Retina (tissue), 1 donor: ENCODE results near the gene B9D1.

Experiments
- DNase-seq: peaks from one replicate; pipeline ENCODE4 v3.0.0-alpha.2; 2016

The B9D1 gene

GRCh38 chr17:19301274-19301951, 61.1 kb downstream of the B9D1 start:
- DNase-seq = no peak

- no peak for DNase-seq
Measured at GRCh38 chr17:19299866-19300265, 62.7 kb downstream of the B9D1 start.

GRCh38 chr17:19299214-19299747, 63.2 kb downstream of the B9D1 start:
- DNase-seq = no peak

DNA sequence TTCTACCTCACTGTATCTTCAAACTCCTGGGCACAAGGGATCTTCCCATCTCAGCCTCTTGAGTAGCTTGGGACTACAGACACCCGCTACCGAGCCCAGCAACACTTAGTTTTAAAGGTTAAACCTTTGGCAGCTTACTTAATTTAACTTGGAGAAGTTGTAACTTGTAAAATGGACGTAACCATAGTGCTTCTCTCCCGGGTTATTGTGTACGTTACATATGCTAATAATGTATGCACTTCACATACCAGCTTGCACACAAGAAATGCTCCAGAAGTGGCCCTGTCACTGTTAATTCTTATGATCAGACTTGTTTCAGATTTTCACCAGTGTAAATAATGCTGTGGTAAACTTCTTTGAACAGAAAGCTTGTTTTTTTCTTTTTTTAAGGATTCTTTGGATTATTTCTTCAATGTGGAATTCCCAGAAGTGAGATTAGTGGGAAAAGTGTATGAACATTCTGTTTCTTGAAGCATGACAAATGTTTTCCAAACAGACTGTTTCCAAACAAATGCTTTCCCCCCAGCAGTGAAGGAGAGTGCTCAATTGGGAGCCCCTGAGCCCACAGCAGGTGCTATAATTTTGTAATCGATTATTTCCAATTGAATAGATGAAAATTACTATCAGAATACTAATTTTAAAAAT, 63.8 kb downstream of the B9D1 start:
- DNase-seq = no peak

GRCh38 chr17:19296786-19297778, 65.4 kb downstream of the B9D1 start:
- DNase-seq = no peak

DNA sequence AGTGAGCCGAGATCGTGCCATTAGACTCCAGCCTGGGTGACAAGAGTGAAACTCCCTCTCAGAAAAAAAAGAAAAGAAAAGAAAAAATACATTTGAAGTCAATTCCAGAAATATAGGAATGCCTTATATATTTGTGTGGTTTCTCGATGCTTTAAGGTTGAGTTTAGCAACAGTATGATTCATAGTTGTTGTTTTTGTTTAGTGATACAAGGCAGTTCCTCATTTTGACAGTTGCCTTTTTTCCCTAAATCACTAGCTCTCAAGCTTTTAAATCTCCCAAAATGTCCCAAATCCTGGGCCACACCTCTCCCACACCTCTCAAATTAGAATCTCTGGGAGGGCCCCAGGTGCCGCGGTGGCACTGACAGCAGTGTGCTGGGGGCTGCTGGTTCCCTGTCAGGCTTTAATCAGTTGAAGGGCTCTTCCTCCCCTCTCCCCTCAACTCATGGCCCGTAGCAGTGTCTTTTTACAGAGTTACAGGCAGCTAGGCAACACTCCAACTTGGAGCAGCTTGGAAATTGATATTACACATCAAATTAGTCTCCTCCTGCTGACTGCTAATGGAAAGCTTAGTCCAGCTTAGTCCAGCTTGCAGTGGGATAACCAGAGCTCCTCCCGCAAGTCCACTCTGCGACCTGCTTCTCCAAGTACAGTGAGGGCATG, 66.9 kb downstream of the B9D1 start:
- no peak for DNase-seq

DNA sequence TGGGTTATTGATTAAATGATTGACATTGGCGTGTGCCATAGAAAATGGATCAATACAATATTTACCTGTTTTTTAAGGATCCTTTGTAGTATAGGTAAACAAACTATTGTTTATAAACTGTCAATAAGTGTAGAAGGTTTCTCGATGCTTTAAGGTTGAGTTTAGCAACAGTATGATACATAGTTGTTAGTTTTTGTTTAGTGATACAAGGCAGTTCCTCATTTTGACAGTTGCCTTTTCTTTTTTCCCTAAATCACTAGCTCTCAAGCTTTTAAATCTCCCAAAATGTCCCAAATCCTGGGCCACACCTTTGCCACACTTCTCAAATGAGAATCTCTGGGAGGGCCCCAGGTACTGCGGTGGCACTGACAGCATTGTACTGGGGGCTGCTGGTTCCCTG, 68.1 kb downstream of the B9D1 start:
- no peak for DNase-seq
